SKM-1 (cell line): ENCODE measurements around the gene ADAMTS12.
"Not testable (repeated sequence)": the region's sequence is repeated elsewhere in the genome, so short reads cannot be mapped to it uniquely, and the experiment has no call there.

Source experiments
- DNase-seq: peaks from one replicate; lab custom pipeline; 2025; ENCODE audit not compliant: unreplicated experiment; lab: John Stamatoyannopoulos, UW

Gene ADAMTS12

DNA sequence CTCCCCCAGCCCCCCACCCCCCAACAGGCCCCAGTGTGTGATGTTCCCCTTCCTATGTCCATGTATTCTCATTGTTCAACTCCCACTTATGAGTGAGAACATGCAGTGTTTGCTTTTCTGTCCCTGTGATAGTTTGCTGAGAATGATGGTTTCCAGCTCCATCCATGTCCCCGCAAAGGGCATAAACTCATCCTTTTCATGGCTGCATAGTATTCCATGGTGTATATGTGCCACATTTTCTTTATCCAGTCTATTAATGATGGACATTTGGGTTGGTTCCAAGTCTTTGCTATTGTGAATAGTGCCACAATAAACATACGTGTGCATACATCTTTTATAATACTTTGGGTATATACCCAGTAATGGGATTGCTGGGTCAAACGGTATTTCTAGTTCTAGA lies 23.1 kb upstream of the ADAMTS12 start:
- not testable (repeated sequence) for DNase-seq

DNA sequence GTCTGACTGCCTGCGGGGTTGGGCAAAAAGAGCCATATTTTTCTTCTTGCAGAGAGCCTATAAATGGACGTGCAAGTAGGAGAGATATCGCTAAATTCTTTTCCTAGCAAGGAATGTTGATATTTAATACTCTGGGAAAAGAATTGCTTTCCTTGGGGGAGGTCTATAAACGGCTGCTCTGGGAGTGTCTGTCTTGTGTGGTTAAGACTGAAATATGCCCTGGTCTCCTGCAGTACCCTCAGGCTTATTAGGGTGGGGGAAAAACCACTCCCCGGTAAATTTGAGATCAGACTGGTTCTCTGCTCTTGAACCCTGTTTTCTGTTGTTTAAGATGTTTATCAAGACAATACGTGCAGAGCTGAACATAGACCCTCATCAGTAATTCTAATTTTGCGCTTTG lies 14.5 kb upstream of the ADAMTS12 start:
- not testable (repeated sequence) for DNase-seq

DNA sequence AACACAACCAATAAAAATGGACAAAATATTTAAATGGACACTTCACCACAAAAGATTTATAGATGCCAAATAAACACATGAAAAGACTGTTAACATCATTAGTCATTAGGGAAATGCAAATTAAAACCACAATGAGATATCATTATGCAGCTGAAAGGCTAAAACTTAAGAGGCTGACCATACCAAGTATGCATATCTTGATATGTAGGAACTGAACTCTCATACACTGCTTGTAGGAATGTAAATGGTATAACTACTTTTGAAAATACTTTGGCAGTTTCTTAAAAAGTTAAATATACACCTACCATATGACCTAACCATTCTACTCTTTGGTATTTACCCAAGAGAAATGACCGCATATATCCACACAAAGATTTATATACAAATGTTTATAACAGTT lies 13.6 kb upstream of the ADAMTS12 start:
- DNase-seq = no peak

DNA sequence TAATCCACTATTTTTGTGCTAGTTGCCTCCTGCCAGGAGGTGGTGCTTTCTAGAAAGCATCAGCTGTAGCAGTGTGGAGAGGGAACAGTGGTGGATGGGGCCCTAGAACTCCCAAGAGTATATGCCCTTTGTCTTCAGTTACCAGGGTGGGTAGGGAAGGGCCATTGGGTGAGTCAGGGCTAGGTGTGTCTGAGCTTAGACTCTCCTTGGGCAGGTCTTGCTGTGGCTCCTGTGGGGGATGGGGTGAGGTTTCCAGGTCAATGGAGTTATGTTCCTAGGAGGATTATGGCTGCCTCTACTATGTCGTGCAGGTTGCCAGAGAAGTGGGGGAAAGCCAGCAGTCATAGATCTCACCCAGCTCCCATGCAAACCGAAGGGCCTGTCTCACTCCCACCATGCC lies 11.3 kb upstream of the ADAMTS12 start:
- no peak for DNase-seq

DNA sequence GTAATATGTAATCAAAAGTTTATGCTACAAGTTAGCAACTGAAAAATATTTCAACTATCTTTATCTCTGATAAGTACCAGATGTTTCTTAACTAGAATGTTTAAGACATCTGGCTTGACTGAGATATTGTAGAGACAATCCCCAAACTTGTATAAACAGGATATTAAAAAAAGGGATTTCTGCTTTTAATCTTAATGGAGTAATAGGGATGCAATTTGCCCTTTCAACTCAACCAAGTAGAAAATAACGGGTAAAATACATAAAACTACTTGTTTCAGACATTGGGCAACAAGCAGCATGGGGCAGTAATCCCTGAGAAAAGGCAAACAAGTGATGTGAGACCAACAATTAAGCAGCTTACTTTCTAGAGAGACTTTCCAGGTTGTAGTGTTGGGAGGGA lies 9.4 kb upstream of the ADAMTS12 start:
- DNase-seq = no peak

DNA sequence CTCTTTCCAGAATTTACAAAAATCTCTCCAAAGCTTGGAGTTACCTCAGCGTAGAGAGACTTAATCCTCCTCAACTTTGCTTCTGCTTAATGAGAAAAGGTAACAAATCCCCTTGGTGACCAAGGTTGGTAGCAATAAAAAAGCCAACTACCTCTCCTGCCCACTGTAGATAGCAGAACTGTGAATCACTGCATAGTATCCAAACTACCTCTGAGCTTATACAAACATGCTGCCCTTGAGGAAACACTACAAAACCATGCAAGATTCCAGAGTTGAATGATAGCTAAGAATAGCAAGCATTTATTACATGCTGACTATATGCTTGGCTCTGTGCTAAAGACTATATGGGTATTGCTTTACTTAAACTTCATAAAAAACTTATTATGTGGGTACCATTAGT lies 2.8 kb upstream of the ADAMTS12 start:
- no peak for DNase-seq

DNA sequence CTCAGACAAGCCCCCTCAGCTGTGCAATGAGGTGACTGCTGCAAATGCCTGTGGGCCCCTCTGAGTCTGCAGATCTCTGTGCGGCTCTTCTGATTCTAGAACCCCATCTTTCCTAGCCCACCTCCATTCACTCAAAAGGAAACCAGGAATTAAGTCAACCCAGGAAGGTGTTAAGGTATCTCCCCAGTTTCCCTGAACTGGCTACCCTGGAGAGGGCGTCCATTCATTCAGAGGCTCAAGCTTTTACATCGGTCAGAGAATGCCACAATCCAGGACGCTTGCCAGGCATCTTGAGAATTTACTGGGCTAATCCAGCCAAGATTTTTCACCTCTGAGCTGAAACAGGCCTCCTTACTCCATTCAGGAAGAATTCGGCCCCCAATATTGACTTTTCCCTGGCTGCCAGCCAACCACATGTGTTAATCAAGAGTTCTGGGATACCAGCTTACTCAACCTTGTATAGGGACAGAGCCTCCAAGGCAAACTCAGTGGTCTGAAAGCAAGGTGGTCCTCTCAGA lies 889 bp upstream of the ADAMTS12 start:
- no peak for DNase-seq

DNA sequence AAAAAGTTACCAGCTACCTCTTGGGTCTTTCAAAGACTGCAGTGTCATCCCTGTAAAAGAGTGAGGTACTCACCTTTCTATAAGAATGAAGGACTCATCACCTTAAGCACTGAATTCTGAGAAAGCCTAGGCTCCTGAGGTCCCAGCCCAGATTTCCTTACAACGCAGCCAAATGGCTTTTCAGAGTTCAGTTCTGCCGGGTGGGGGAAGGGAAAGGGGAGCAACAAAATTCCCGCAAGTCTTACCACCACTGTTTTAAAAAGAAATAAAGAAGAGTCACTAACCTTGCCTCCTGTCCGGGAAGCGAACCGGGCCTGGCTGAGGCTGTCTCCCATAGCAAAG lies 373 bp downstream of the ADAMTS12 start:
- DNase-seq = no peak

DNA sequence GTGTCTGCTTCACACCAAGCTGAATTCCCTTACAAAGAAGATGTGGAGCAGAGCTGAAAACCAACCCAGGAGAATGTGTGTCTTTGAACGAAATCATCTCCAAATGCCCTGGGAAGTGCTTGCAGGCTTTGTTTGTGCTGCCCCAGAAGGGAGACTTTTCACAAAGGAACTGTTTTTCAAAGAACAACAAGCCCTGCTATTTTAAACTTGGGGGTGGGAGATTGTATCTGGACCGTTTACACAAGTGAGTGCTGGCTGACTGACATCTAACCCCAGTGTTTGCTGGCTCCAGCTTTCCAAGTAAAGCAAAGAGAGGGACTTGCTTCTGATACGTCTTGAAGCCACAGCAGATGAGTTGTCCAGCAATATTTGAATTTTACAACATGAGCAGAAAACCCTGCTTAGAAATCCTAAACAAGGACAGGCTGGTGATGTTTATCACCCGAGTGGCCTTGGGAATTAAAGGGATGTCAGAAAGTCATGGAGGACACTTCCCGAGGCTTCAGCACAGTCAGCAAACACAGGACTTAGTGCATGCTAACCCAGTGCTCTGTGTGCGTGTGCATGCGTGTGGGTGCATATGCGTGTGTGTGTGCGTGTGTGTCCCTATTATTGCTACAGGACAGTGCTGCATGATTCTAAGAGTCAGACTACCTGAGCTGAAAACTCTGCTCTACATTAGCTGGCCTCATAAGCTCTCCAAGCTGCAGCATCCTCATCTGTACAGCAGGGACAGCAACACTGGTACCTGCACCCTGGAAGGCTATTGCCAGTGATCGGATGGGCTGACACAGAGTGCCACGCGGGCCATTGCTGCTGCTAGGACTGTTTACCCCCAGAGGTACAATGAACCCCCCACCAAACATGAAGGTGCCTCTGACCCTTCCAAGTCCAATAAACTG lies 1.4 kb downstream of the ADAMTS12 start:
- DNase-seq = no peak

DNA sequence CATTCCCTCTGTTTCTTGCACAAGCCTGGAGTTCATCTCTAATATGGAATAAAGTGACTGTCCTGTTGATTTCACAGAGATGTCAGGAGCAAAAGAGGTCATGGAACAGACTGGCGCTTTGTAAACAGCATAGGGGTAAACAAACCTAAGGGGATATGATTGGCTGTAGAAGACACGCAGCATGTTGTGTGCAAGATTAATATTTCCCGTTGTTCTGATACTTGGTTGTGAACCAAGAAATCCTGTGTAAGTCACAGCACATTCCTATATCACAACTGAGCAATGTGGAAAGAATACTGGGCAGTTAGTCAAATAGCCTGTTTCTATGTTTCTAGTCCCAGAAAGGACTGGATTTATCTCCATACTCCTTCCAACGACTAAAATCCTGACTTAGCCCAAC lies 3.2 kb downstream of the ADAMTS12 start:
- no peak for DNase-seq

DNA sequence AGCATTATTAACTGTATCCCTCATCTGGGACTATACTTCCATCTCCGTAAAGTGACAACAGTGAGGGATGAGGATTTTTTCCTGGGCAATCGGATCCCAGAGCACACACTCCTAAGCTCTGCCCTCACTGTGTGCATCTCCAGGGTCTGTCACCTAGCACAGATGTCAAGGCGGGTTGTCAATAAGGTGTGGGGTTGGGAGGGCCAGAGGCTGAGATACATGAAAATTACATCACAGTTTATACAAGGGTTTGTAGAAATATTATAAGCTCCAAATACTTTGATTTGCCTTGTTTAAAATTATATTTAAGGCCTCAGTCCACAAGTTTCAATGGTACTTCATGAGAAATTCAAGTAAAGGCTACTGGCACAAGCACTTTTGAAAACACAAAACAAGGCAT lies 4.5 kb downstream of the ADAMTS12 start:
- DNase-seq = no peak

DNA sequence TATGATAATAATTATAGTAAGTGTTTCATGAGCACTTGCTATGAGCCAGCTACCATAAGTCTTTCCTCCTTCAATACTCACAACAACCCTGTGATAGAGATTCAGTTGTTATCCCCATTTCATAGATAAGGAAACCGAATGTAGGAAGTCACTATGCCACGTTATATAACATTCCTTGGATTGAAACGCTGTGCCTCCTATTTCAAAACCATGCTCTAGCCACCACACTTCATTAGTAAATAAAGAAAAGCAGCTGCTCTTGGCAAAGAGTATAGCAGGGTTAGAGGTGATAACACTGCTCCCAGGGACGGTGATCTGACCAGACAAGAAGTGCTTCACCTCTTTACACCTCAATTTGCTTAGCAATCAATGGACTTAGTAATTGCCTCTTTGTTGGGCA lies 5.5 kb downstream of the ADAMTS12 start:
- DNase-seq = no peak

DNA sequence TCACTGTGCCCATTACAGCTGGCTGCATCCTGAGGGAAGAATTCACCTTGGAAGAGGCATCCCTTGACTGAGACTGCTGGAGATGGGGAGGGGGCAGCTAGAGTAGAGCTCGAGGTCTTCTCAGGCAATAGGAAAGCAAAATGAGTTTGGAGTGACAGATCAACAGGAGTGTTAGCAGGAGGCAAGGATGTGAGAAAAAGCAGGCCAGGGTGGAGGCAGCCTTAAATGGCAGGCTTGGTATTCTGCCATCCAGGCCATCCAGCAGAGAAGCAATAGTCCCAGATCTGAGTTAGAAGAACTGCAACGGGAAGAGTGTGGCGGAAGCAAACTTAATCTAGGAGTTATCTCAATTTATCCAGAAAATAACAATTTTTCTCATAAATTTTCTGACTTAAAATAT lies 6.1 kb downstream of the ADAMTS12 start:
- no peak for DNase-seq

DNA sequence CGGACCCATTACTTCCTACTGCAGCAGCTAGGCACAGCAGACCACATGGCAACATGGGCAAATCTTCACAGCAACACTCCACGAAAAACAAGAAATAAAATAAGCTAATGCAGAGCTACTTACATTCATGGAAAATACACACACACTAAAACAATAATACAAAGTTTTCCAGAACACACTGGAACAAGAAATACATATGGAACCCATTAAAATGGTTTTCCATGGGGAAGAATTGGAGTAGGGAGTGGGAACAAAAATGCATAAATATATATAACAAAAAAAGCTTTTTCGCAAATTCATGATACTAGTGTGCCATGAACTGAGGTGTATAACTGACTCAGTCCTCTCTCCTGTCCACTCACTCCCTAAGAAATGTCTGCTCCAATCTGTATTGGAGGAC lies 8.3 kb downstream of the ADAMTS12 start:
- DNase-seq = no peak

DNA sequence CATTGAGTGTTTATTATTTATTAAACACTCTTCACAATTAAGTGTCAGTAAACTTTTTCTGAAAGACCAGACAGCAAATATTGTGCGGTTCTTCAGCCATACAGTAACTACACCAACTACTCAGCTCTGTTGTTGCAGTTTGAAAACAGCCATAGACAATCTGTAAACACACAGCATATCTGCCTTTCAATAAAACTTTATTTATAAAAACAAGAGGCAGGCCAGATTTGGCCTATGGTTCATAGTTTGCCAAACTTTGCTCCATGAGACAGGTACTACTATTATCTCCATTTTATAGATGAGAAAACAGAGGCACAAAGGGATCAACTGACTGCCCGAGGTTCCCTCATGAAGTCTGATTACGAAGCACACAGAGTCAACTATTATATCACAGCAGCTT lies 11.5 kb downstream of the ADAMTS12 start:
- DNase-seq = no peak

DNA sequence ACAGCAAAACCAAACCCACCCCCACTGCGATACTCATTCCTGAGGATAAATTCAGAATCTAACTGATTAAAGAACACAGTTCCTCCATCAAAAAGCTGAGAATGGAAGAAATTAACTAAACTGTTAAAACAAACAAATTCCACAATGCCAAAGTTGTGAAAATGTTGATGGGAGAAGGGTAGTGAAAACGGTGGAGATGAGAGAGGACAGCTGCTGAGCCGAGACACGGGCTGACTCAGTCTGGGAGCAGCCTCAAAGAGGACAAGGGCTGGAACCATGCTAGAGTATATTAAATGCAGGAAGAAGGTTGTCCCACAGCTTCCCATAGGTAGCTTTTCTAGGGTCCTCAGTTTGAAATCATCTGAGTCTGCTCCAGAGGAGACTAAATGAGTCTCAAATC lies 14.3 kb downstream of the ADAMTS12 start:
- no peak for DNase-seq

DNA sequence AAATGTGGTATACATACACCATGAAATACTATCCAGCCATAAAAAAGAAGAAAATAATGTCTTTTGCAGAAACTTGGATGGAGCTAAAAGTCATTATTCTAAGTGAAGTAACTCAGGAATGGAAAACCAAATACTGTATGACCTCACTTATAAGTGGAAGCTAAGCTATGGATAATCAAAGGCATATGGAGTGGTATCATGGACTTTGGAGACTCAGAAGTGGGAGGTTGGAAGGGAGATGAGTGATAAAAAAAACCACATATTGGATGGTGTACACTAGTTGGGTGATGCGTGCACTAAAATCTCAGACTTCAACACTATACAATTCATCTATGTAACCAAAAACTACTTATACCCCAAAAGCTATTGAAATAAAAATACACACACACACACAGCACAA lies 24.5 kb downstream of the ADAMTS12 start:
- DNase-seq = no peak

DNA sequence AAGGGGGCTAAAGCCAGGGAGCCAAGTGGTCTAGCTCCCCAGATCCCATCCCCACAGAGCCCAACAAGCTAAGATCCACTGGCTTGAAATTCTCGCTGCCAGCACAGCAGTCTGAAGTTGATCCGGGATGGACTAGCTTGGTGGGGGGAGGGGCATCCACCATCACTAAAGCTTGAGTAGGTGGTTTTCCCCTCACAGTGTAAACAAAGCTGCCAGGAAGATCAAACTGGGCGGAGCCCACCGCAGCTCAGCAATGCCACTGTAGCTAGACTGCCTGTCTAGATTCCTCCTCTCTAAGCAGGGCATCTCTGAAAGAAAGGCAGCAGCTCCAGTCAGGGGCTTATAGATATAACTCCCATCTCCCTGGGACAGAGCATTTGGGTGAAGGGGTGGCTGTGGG lies 32.6 kb downstream of the ADAMTS12 start:
- DNase-seq = not testable (repeated sequence)

DNA sequence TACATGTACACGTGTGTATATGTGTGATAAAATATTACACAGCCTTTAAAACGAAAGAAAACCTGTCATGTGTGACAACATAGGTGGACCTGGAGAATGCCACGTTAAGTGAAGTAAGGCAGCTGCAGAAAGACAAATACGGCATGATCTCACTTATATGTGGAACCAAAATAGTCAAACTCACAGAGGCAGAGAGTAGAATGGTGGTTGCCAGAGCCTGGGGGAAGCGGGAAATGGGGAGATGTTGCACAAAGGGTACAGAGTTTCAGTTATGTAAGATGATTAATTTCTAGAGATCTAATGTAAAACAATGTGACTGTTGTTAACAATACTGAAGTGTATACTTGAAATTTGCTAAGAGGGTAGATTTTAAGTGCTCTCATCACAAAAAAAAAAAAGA lies 34.8 kb downstream of the ADAMTS12 start:
- no peak for DNase-seq

DNA sequence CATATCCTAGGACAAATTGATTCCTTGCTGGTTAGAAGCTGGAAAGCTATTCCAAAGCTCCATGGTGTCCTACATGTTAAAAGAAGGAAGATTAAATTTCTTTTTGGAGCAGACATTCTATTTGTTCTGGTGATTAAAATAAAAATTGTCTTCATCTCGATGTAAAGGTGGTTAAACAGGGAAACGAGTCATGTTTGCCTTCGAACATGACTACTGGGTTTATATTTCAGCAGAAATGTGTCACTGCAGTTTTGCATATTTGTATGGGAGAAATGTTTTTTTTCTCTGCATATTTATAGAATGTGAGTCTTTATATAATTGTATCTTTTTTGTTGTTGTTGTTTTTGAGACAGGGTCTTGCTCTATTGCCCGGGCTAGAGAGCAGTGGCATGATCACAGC lies 36.4 kb downstream of the ADAMTS12 start:
- DNase-seq = no peak

DNA sequence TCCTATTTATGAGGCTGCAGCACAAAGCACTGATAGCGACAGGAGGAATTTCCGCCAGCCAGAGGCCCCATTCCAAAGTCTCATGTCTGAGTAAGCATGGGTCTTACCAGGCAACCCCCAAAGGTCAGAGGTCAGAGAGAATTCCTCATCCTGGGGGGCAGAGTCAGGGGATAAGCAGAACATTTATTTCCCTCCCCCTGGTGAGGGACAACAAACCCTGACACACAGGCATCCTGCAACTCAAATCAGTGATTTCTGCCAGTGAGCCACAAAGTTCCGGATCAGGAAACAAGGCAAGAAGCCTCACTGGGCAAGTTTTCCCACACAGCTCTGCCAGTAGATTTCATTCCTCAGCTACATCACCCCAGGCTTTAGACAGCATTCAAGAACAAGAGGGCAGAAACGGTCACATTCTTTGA lies 37.0 kb downstream of the ADAMTS12 start:
- no peak for DNase-seq

DNA sequence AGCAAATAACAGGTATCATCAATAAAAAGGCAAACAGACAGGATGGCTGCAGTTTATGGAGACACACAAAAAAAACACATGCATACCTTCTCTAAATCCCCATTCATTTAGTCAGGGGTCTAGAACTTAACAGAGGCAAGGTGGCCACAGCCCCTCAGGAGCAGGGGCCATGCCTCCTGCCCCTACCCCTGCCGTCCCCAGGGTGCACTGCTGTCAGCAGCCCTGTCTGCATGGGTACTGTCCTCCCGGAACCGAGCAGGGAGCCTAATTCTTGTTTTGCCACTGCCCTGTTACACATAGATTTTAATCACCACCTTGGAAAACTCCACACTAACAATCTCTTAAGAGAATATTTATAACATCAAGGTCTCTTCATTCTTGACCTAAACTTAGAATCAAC lies 39.0 kb downstream of the ADAMTS12 start:
- DNase-seq = no peak

DNA sequence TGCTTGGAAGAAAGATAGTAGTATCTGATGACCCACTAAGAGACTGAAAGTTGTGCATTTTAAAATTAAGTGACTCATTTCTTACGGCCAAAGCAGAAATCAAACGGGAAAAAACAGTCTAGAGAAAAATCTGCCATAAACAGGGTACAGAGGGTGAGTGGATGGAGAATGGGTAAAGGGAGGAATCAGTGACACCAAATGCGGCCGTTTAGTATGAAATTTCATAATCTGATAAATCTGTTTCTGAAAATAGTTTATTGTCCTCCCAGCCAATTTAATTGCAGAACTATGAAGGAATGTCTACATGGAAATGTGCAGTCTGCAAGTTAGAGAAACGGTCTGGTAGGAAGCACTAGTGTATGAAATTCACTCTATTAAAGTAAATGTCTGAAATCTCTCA lies 39.5 kb downstream of the ADAMTS12 start:
- DNase-seq = no peak
